ENCODE data around the gene MORC1.

Gene MORC1

DNA sequence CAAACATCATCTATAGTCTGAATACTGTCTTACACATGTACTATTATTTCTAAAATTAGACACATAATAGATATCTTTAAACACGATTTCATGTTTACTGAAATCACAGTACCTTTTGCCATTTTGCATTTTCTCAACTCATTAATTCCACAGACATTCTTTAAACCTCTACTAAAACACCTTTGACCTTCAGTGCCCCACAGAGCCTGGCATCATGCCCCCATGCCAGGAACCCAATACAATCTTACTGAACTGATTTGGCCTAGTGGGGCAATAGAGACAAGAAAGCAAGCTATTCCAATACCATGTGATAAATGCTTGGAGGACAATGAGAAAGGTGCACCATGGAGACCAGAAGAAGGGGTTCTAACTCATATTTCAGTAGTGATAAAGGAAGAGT lies 144.9 kb downstream of the MORC1 start:
- TF ChIP-seq, protein P1, sequence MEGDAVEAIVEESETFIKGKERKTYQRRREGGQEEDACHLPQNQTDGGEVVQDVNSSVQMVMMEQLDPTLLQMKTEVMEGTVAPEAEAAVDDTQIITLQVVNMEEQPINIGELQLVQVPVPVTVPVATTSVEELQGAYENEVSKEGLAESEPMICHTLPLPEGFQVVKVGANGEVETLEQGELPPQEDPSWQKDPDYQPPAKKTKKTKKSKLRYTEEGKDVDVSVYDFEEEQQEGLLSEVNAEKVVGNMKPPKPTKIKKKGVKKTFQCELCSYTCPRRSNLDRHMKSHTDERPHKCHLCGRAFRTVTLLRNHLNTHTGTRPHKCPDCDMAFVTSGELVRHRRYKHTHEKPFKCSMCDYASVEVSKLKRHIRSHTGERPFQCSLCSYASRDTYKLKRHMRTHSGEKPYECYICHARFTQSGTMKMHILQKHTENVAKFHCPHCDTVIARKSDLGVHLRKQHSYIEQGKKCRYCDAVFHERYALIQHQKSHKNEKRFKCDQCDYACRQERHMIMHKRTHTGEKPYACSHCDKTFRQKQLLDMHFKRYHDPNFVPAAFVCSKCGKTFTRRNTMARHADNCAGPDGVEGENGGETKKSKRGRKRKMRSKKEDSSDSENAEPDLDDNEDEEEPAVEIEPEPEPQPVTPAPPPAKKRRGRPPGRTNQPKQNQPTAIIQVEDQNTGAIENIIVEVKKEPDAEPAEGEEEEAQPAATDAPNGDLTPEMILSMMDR (conservative IDR thresholded peaks at IDR 0.05; ENCODE audit: low read length): no peak
- no peak for DNase-seq (ENCODE audit: low read depth)
- H3K4me3 ChIP-seq (ENCODE audit: low read length): no peak overlapping the region

DNA sequence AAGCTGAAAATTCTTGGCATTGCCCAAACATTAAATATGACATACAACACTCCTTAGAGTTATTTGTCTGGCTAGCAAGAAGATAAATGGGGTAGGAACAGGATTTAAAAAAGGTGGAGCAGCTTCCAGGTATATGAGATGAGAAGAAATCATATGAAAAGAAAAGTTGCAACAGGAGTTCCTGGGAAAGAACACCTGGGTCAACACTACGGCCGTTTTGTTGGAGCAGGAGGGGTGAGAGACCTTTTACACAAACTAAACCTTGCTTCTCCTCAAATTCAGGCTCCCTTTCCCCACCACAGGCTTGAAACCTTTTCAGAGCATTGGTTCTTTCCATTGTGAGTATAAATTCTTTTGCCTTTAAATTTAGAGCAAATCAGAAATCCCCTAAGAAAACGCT lies 145.5 kb downstream of the MORC1 start:
- H3K4me3 ChIP-seq (ENCODE audit: low read length): no peak overlapping the region
- no peak for DNase-seq (ENCODE audit: low read depth)

DNA sequence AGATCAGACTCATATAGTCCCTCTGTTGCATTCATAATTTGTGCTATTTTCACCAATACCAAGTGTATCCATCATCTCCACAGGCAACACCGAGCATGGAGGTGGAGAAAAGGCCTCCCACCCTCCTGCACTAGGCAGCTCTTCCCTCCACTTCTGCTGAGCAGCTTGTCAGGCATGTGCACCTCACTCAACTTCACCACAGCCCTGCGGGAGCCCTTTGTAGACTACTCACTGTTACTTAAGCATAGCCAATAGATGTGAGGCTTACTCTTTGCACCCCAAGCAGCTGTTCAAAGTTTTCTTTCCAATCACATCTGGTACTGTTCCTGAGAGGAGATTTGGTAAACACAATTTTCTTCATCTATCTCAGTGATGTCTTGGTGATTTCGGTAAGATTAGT lies 147.4 kb downstream of the MORC1 start:
- TF ChIP-seq, protein P1 (conservative IDR thresholded peaks at IDR 0.05; ENCODE audit: low read length): no peak
- no peak for DNase-seq (ENCODE audit: low read depth)
- H3K4me3 ChIP-seq (ENCODE audit: low read length): no peak overlapping the region

More for the DNA sequence above, 145.5 kb downstream of the MORC1 start:
- TF ChIP-seq, protein P1 (conservative IDR thresholded peaks at IDR 0.05; ENCODE audit: low read length): no peak

DNA sequence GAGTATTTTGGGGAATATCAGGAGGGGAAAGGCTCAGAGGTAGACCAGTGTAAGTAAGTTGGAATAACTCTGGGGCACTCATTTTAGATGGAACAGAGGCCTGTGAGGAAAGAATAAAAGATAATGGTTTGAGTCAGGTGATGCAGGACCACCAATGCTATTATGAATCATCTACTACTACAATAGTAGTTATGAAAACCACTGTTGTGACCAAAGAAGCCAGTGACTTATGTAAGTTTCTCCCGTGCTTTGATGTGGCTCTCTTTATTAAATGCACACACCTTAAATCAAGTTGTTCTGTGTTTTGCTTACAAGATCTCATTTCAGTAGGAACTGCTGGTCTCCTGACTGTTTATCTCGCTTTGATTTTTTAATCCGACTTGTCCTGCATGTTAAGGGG lies 151.2 kb downstream of the MORC1 start:
- DNase-seq (ENCODE audit: low read depth): no peak
- TF ChIP-seq, protein P1 (conservative IDR thresholded peaks at IDR 0.05; ENCODE audit: low read length): no peak
- H3K4me3 ChIP-seq (ENCODE audit: low read length): no peak overlapping the region

DNA sequence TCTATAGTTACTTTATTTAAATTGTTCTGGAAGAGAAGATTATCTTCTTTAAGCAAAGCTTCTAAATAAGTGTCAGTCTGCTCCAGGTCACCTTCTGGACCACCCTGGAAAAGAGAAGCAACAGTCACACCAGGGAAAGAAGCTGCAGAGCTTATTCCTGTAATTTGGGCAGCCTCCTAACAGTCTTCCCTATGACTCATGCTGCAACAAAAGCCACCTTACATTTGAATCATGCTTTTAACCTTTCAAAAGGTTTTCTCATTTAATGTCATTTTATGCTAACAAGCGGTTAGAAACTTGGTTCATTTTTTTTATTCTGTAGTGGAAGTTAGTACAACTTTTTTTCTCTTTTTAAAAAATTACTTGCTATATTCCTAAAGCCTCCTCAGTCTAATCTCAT lies 158.9 kb downstream of the MORC1 start:
- TF ChIP-seq, protein P1 (conservative IDR thresholded peaks at IDR 0.05; ENCODE audit: low read length): no peak
- DNase-seq (ENCODE audit: low read depth): no peak
- H3K4me3 ChIP-seq (ENCODE audit: low read length): no peak overlapping the region

DNA sequence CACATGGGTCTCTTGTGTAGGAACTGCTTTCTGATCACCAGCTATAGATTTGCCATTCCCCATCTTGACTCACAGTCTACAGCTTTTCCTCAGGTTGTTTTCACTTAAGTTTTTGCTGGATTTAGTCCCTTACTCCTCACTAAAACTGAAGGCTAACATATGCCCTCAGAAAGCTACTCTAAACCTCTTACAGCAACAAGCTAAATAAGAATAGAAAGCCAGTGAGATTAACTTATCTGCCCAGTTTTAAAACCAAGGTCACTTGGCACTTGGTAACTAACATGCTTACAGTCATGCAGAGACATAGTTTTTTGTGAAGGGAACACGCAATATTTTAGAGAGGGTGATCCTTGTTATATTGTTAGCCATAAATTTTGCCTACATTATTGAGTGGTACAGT lies 164.2 kb downstream of the MORC1 start, which contains the start of gene GUCA1C:
Gene GUCA1C, minus strand, starts transcription at position 180 of the 400 bp plus-strand sequence. Its CDS starts 117 bp downstream, at position 63.
- DNase-seq (ENCODE audit: low read depth): no peak
- TF ChIP-seq, protein P1 (conservative IDR thresholded peaks at IDR 0.05; ENCODE audit: low read length): no peak
- H3K4me3 ChIP-seq (ENCODE audit: low read length): no peak within 1 kb of the TSS

DNA sequence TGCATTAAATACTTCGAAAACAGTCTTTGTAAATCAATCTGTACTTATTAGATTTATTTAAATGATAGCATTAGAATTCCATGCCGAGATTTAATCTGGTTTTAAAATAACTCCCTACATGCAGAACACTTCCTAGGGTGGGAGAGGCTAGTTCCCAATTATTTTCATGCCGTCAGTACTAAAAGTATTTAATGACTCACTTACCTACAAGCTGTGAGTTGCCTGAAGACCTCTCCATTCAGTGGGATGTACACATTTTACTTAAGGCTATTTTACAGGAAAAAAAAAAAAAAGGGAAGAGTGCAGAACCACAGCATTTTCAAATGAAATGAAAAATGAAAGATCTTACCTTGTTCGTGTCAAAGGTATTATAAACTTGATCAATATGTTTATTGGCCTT lies 164.7 kb downstream of the MORC1 start:
- no peak overlapping the region for H3K4me3 ChIP-seq (ENCODE audit: low read length)
- TF ChIP-seq, protein P1 (conservative IDR thresholded peaks at IDR 0.05; ENCODE audit: low read length): no peak
- no peak for DNase-seq (ENCODE audit: low read depth)

Data from AG10803 (cell line).